AG09319 (cell line): Measurements from ENCODE around the gene GRP.

Source experiments
- DNase-seq: peaks from one replicate; pipeline ENCODE4 v3.0.0-alpha.2; 2010; ENCODE audit warnings: low read depth; ENCODE audit errors: extremely low read depth
- TF ChIP-seq, protein P1 (sequence below): IDR thresholded peaks from 2 replicates; pipeline ENCODE4 v1.5.1; 2011; ENCODE audit warnings: low read depth, mild to moderate bottlenecking, inconsistent platforms, low read length, moderate library complexity

Gene GRP

DNA sequence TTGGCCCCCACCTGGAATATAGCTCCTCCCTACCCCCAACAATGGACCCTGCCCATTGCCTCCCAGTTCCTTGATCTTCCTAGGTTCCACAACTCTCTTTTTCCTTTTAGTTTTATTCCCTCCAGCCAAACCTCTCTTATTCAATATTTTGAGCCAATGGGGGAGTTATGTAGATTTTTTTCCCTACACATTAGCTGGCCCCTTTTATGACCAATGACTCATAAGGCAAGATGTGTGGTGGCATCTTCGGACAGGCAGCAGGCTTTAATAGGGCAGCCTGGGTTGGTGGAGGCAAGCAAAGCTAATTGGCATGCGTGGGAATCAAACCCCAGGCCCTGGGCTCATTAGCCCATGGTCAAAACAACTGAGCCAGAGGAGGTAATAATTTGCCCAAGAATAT is 9.2 kb downstream of the GRP start:
- TF ChIP-seq, protein P1, sequence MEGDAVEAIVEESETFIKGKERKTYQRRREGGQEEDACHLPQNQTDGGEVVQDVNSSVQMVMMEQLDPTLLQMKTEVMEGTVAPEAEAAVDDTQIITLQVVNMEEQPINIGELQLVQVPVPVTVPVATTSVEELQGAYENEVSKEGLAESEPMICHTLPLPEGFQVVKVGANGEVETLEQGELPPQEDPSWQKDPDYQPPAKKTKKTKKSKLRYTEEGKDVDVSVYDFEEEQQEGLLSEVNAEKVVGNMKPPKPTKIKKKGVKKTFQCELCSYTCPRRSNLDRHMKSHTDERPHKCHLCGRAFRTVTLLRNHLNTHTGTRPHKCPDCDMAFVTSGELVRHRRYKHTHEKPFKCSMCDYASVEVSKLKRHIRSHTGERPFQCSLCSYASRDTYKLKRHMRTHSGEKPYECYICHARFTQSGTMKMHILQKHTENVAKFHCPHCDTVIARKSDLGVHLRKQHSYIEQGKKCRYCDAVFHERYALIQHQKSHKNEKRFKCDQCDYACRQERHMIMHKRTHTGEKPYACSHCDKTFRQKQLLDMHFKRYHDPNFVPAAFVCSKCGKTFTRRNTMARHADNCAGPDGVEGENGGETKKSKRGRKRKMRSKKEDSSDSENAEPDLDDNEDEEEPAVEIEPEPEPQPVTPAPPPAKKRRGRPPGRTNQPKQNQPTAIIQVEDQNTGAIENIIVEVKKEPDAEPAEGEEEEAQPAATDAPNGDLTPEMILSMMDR, result no peak
- no peak for DNase-seq

DNA sequence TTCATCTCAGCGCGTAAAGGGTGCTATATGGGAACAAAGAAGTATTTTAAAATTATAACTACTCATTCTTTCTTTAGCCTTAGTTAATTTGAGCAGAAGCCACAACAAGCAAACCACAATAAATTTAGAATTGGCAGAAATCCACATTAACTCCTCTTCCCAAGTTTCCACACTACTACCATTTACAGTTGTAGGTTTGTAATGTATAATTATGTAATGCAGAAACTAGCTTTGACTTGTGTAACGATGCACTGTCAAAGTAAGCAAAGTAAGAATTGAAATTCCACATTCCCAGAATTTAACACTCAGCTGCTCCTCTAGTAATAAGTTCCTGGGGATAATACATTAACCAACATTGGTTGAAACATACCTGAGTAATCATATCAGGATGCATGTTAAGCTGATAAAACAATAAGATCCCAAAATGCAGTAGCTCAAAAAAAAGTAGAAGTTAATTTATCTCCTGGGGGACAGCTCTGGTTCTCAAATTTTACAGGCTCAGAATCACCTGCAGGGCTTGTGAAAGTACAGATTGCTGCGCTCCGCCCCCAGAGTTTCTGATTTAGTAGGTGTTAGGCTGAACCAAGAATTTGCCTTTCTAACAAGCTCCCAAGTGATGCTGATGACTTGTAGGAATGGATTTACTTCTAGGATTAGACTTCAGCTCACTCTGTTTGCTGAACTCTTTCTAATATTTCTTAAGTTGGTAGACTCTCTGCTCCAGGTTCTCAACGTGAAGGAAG is 9.9 kb downstream of the GRP start:
- DNase-seq, result no peak
- TF ChIP-seq, protein P1, result no peak

DNA sequence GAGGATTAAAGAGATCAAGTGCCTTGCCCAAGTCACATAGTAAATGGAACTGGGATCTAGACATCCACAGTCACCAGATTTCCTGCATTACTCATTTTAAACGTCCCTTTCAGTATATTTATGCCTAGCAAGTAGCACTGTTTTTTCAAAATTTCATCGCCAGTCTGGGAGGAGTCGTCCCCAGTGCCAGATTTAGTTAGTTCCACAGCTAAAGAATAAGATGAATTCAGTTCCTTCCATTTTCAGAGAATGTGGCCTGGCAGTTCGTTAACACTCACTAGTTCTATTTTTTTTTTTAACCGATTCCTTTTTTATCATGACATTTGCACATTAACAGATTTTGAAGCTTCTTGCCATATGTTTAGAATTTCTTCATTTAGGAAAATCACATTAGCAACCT is 11.2 kb downstream of the GRP start:
- TF ChIP-seq, protein P1, result no peak
- DNase-seq, result no peak

DNA sequence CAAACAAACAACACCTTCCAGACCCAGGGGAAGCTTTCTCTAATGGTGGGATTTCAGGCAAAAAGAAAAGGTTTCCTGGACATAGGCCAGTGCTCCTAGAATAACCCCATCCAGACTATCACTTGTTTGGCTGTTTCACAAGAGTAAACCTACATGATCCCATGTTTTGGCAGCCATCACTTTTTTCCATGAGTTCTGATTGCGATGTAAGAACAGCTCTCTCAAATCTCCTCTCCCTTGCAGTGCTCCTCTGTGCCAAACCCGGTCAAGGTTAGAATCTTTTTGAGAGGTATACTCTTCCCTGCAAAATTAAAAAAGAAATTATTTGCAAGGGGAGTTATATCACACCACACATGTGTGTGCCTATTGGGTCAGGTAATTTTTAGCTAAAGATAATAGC is 11.9 kb downstream of the GRP start:
- TF ChIP-seq, protein P1, result no peak
- no peak for DNase-seq

DNA sequence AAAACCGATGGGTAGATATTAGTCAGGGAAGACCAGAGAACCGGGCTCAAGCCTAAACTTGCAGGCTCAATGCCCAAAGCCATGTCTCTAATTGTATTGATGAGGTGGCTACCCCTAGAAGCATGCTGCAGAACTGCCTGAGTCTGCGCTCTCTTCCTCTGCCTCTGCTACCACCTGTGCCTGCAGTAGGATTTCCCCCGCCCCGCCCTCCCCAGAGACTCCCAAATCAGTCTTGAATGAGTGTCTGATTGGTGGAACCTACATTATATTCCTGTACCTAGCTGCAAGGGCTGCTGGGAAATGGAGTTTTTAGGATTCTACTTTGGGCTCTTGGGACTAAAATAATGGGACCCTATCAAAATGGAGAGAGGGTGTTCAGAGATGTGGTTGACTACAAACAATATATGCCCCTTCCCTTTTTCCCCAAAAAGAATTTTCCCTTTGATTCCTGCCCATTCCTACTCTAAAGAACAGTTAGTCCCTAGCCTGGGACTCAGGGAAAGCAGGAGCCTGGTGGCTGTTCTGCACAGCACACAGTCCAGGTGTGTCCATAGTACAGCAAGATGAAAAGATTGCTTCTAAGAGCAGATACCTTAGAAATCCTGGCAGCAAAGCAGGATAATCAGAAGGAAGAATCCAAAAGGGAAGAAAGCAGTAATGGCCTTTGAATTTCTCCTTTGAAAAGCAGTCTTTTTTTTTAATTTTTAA is 12.5 kb downstream of the GRP start:
- TF ChIP-seq, protein P1, result no peak
- DNase-seq, result no peak

DNA sequence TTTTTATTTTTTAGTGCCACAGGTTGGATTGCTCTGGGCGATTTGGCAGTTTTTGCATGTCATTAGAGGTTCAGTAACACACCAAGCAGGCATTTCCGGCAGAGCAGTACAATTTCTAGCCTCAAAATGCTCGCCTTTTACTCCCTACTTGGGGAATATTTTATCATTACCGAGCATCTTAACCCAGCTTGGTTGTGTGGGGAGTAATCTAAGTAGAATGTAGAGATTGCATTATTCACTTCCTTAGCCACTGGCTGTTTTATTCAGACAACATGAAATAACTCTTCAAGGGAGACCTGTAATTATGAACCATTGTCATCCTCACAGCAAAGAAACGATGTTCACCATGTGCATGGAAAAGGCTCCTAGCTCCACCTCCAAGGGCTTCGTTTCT is 13.1 kb downstream of the GRP start:
- TF ChIP-seq, protein P1, result no peak
- DNase-seq, result no peak

DNA sequence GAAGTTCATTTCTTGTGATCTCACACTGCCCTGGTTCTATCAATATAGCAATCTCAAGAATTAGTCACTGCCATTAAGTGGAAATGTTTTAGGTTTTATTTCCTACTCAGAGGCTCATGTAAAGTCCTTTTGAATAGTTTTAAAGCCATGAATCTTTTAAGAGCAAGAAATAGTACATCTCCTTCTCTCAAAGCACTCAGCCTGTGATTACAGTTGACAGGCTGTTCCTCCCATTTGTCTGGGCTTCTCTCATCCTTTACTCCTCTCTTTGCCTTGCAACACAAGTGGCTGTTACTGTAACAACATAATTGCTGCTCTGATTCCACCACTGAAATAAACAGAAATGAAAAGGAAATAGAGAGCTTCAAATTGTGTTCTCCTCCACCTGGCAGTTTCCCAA is 18.4 kb downstream of the GRP start:
- no peak for DNase-seq
- TF ChIP-seq, protein P1, result no peak
